Measurements from ENCODE around the gene DONSON. TPM values are rescaled to one million over a fixed set of nuclear protein-coding genes. Genes with fewer than 3 reads are reported as not detected.
"Not testable (repeated sequence)": the region's sequence is repeated elsewhere in the genome, so short reads cannot be mapped to it uniquely, and the experiment has no call there.

The DONSON gene
- total RNA-seq, 1 experiment from 2014 or later: 48.5 TPM

GRCh38 chr21:33622253-33622652 lies 33.8 kb upstream of the DONSON start:
- peaks cover 25% of the 10 kb centered on the region for H3K36me3 ChIP-seq (ENCODE audit: insufficient read depth, low read length, poor library complexity, severe bottlenecking)
- intact Hi-C loops (cut with micrococcal nuclease; ENCODE audit: unreplicated experiment): no loop called here
- DNase-seq (ENCODE audit: low spot score): no peak
- H3K27ac ChIP-seq (ENCODE audit: low read depth, low read length, poor library complexity, severe bottlenecking): no peak overlapping the region
- no peak for TF ChIP-seq EZH2 (IDR thresholded peaks at IDR 0.05; ENCODE audit: borderline replicate concordance, low read depth, low read length, poor library complexity, severe bottlenecking)
- no peak for TF ChIP-seq CTCF (conservative IDR thresholded peaks at IDR 0.05; ENCODE audit: low read depth, low read length)
- no peaks in the 10 kb centered on the region for H3K27me3 ChIP-seq (replicated peaks; ENCODE audit: insufficient read depth, low read depth, low read length, poor library complexity)
- peaks cover 9% of the 10 kb centered on the region for H3K4me1 ChIP-seq (ENCODE audit: insufficient read depth, low read length, poor library complexity, severe bottlenecking)
- no peak overlapping the region for H3K4me3 ChIP-seq (ENCODE audit: low read depth, low read length, poor library complexity, severe bottlenecking)
- no TSS peak for BruUV-seq (replicated peaks)
- ChIA-PET POLR2A (ENCODE audit: low non-redundant PET) (no interaction called here), CTCF (no interaction called here)
- no peaks in the 10 kb centered on the region for H3K9me3 ChIP-seq (ENCODE audit: low read depth, low read length, poor library complexity, severe bottlenecking)

GRCh38 chr21:33619726-33620125 lies 31.2 kb upstream of the DONSON start:
- H3K4me3 ChIP-seq (ENCODE audit: low read depth, low read length, poor library complexity, severe bottlenecking): no peak overlapping the region
- no peak for TF ChIP-seq EZH2 (IDR thresholded peaks at IDR 0.05; ENCODE audit: borderline replicate concordance, low read depth, low read length, poor library complexity, severe bottlenecking)
- no peak for TF ChIP-seq CTCF (conservative IDR thresholded peaks at IDR 0.05; ENCODE audit: low read depth, low read length)
- peaks cover 26% of the 10 kb centered on the region for H3K36me3 ChIP-seq (ENCODE audit: insufficient read depth, low read length, poor library complexity, severe bottlenecking)
- POLR2A ChIA-PET (ENCODE audit: low non-redundant PET): no interaction called here
- no peaks in the 10 kb centered on the region for H3K4me1 ChIP-seq (ENCODE audit: insufficient read depth, low read length, poor library complexity, severe bottlenecking)
- no peak overlapping the region for H3K27ac ChIP-seq (ENCODE audit: low read depth, low read length, poor library complexity, severe bottlenecking)
- no TSS peak for BruUV-seq (replicated peaks)
- DNase-seq (ENCODE audit: low spot score): no peak
- intact Hi-C loops (cut with micrococcal nuclease; ENCODE audit: unreplicated experiment): no loop called here
- CTCF ChIA-PET: interaction anchor here (0.6 kb wide), 1 partner anchor 31 kb away, joined by 4 read pairs; the partner anchor contains the start of gene DONSON
- H3K27me3 ChIP-seq (replicated peaks; ENCODE audit: insufficient read depth, low read depth, low read length, poor library complexity): no peaks in the 10 kb centered on the region
- no peaks in the 10 kb centered on the region for H3K9me3 ChIP-seq (ENCODE audit: low read depth, low read length, poor library complexity, severe bottlenecking)

GRCh38 chr21:33618407-33618806 lies 29.9 kb upstream of the DONSON start:
- H3K4me1 ChIP-seq (ENCODE audit: insufficient read depth, low read length, poor library complexity, severe bottlenecking): no peaks in the 10 kb centered on the region
- intact Hi-C loops (cut with micrococcal nuclease; ENCODE audit: unreplicated experiment): no loop called here
- no peaks in the 10 kb centered on the region for H3K9me3 ChIP-seq (ENCODE audit: low read depth, low read length, poor library complexity, severe bottlenecking)
- no peak for DNase-seq (ENCODE audit: low spot score)
- H3K27ac ChIP-seq (ENCODE audit: low read depth, low read length, poor library complexity, severe bottlenecking): no peak overlapping the region
- no TSS peak for BruUV-seq (replicated peaks)
- H3K27me3 ChIP-seq (replicated peaks; ENCODE audit: insufficient read depth, low read depth, low read length, poor library complexity): no peaks in the 10 kb centered on the region
- CTCF ChIA-PET: no interaction called here
- H3K36me3 ChIP-seq (ENCODE audit: insufficient read depth, low read length, poor library complexity, severe bottlenecking): peaks cover 25% of the 10 kb centered on the region
- POLR2A ChIA-PET (ENCODE audit: low non-redundant PET): no interaction called here
- H3K4me3 ChIP-seq (ENCODE audit: low read depth, low read length, poor library complexity, severe bottlenecking): no peak overlapping the region
- TF ChIP-seq EZH2 (IDR thresholded peaks at IDR 0.05; ENCODE audit: borderline replicate concordance, low read depth, low read length, poor library complexity, severe bottlenecking) (no peak), CTCF (conservative IDR thresholded peaks at IDR 0.05; ENCODE audit: low read depth, low read length) (no peak)

- H3K27ac ChIP-seq (ENCODE audit: low read depth, low read length, poor library complexity, severe bottlenecking); H3K9me3 ChIP-seq (ENCODE audit: low read depth, low read length, poor library complexity, severe bottlenecking); DNase-seq (ENCODE audit: low spot score); H3K4me1 ChIP-seq (ENCODE audit: insufficient read depth, low read length, poor library complexity, severe bottlenecking); H3K4me3 ChIP-seq (ENCODE audit: low read depth, low read length, poor library complexity, severe bottlenecking); BruUV-seq (replicated peaks); H3K27me3 ChIP-seq (replicated peaks; ENCODE audit: insufficient read depth, low read depth, low read length, poor library complexity); POLR2A ChIA-PET (ENCODE audit: low non-redundant PET); intact Hi-C loops (cut with micrococcal nuclease; ENCODE audit: unreplicated experiment); CTCF ChIA-PET: not testable (repeated sequence)
- H3K36me3 ChIP-seq (ENCODE audit: insufficient read depth, low read length, poor library complexity, severe bottlenecking): peaks cover 30% of the 10 kb centered on the region
These were observed 29.1 kb upstream of the DONSON start for GRCh38 chr21:33617565-33617964.
